Activated T-cell treated with anti-CD3 and anti-CD28 coated beads for 1 hour (primary cell): ENCODE data around the gene FAM177A1.
"Not testable (repeated sequence)": the region's sequence is repeated elsewhere in the genome, so short reads cannot be mapped to it uniquely, and the experiment has no call there.

Source experiments
- DNase-seq: peaks from one replicate; pipeline ENCODE4 v3.0.0-alpha.2; 2020; ENCODE audit warnings: low read depth

Gene FAM177A1

DNA sequence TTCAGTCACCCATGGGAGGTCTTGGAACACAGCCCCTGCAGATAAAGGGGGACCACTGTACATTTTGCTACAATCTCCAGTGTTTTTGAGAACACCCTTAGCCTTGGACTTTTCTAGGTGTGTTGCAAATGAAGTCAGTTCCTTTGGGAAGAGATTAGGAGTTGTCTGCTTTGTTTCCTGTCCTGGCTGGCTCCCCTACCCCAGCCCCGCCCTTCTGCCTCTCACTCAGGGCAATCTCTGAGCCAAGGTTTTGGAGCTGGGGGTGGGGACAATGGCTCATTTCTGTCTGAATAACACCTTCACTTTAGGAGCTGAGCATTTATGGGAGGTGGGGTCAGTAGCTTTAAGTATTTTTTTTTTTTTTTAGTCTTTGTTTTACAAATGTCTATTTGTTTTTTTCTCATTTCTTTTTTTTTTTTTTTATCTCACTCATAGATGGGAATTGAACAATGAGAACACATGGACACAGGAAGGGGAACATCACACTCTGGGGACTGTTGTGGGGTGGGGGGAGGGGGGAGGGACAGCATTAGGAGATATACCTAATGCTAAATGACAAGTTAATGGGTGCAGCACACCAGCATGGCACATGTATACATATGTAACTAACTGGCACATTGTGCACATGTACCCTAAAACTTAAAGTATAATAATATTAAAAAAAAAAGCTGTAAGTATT lies 15.2 kb downstream of the FAM177A1 start:
- not testable (repeated sequence) for DNase-seq

DNA sequence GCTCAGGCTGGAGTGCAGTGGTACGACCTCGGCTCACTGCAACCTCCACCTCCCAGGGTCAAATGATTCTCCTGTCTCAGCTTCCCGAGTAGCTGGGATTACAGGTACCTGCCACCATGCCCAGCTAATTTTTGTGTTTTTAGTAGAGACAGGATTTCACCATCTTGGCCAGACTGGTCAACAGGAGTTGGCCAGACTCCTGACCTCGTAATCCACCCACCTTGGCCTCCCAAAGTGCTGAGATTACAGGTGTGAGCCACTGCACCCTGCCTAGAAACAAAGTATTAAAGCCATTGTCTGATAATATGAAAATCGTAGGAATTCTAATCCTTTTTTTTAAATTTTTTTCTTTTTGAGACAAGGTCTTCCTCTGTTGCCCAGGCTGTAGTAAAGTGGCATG lies 19.7 kb downstream of the FAM177A1 start:
- not testable (repeated sequence) for DNase-seq

DNA sequence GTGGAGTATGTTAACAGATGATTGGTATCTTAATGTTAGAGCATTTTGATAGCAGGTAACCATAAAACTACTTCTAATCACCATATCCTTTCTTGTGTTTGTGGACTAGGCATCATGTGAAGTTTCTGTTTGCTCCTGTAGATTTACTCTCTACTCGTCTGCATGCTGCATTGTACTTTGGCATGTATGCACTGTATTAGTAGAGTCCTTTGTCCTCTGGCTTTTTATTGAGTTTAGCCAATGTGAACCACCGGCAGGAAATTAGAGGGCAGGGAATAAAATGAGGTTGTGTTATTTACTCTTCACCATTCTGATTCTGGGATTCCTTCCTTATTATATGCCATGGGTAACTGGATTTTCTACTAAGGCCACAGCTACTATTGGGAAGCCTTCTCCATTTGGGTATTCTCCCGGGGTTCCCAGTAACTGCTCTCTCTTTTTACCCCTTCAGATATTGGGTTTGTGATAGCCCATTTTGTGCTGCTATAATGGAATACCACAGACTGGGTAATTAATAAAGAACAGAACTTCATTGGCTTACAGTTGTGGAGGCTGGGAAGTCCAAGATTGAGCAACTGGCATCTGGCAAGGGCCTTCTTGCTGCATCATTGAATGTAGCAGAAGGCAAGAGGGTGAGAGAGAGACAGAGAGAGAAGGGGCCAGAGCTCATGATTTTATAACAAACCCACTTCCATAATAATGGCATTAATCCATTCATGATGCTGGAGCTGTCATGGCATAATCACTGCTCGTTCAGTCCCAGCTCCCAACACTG lies 22.4 kb downstream of the FAM177A1 start:
- no peak for DNase-seq

GRCh38 chr14:35072226-35072625 lies 26.2 kb downstream of the FAM177A1 start:
- DNase-seq: no peak

- no peak for DNase-seq
Observed at GRCh38 chr14:35073486-35073885, 27.4 kb downstream of the FAM177A1 start.

GRCh38 chr14:35078082-35078481 lies 32.0 kb downstream of the FAM177A1 start:
- DNase-seq: no peak

DNA sequence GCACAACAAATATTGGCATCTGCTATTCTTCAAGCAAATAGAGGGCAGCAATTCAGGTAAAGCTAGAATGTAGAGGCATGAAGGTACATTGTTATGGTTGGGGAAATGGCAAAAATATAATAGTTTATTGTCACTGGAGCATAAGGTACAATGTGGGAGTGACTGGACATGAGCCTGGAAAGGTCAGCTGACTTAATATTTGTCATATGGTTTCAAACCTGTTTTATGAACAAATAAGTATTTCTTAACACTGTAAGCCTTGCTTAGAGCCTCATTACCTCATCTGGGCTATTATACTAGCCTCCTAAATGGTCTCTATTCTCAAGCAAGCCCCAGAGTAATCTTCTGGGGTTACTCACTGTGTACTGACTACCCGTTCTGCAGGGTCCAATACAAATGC lies 33.7 kb downstream of the FAM177A1 start:
- DNase-seq: no peak

GRCh38 chr14:35083530-35084150 lies 37.6 kb downstream of the FAM177A1 start:
- DNase-seq: no peak

GRCh38 chr14:35085441-35085840 lies 39.4 kb downstream of the FAM177A1 start:
- no peak for DNase-seq

- no peak for DNase-seq
Observed at GRCh38 chr14:35088514-35088913, 42.4 kb downstream of the FAM177A1 start.

- DNase-seq: not testable (repeated sequence)
Observed at GRCh38 chr14:35094645-35095044, 48.6 kb downstream of the FAM177A1 start.

DNA sequence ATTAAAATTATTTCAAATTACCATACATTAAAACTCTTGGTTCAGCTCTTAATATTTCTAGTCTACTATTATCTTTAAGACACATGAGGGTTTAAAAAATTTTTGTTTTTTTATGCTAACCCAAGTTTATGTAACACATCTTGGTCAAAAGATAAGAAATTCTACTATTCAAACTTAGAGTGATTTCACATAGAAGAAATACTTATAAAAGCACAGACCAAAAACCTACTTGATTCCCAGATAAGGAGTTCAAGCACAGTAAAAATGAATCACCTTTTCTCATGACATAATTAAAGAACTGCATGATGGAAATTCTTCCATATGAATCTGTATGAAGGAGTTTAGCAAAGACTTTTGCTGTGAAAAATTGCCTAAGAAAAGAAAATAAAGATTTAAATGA lies 61.8 kb downstream of the FAM177A1 start:
- DNase-seq: no peak

DNA sequence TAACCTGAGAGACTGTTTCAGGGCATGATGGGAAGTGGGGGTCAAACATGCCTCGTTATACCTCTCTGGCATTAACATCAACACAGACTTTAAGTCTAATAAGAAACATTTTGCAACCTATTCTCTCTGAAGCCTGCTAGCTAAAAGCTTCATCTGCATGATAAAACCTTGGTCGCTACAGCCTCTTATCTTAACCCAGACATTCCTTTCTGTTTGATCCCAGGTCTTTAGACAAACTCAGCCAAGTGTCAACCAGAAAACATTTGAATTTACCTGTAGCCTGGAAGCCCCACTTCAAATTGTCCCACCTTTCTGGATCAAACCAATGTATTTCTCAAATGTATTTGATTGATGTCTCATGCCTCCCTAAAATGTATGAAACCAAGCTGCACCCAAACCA lies 66.6 kb downstream of the FAM177A1 start:
- DNase-seq: no peak

GRCh38 chr14:35113308-35113950 lies 67.4 kb downstream of the FAM177A1 start:
- DNase-seq: no peak

- no peak for DNase-seq
Observed at GRCh38 chr14:35114036-35114435, 68.0 kb downstream of the FAM177A1 start.

GRCh38 chr14:35116242-35116641 lies 70.2 kb downstream of the FAM177A1 start:
- no peak for DNase-seq

DNA sequence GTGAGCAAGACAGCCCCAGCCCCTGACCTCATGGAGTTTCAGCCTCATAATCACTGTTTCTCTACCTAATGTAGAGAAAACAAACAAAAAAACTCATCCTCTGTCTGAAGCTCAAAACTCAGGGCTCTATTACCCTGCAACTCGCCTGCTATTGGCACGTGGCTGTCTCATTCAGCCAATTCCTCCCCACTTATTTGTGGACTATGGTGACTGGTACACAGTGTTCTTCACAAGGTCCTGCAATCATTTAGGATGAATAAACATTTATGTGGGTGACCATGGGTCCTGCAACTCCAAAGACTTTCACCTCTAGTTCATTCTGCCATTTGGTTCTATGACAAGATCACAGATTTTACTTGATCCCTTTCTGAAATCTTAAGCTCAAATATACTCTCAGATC lies 71.0 kb downstream of the FAM177A1 start:
- DNase-seq: no peak

DNA sequence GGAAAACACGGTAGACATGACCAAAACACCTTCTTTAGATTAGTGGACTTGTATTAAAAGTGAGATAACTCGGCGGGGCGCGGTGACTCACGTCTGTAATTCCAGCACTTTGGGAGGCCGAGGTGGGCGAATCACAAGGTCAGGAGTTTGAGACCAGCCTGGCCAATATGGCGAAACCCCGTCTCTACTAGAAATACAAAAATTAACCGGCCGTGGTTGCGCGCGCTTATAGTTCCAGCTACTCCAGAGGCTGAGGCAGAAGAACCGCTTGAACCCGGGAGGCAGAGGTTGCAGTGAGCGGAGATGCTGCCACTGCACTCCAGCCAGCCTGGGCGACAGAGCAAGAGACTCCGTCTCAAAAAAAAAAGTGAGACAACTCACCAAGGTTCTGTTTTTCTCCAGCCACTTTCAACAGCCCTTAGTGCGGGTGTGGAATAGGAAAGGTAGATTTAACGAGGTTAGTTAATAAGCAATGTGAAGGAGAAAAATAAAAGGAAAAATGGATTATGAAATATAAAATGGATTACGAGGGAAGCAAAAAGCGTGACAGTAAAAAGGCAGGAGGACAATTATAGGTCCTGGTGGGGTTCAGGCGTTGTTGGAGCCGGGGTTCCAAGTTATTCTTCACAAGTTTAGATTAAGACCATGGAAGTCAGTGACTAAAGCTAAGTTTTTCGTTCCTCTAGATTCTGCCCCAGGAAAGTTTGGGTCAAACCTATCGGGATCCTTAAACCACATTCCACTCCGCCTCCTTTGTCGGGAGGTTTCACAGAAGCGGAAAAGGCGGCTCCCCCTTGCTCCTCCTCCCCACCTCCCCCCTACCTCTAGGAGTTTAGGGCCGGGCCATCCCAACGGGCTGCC lies 75.2 kb downstream of the FAM177A1 start:
- no peak for DNase-seq

- DNase-seq: peak; percentile 72
Observed at GRCh38 chr14:35121887-35122695, 76.0 kb downstream of the FAM177A1 start, which contains the start of the genes PPP2R3C and PRORP. TSS of gene PPP2R3C (minus strand) at chr14:35121990. CDS start at chr14:35121959, 31 bp downstream. TSS of gene PRORP (plus strand) at chr14:35122552. CDS start at chr14:35123246, 694 bp downstream.

DNA sequence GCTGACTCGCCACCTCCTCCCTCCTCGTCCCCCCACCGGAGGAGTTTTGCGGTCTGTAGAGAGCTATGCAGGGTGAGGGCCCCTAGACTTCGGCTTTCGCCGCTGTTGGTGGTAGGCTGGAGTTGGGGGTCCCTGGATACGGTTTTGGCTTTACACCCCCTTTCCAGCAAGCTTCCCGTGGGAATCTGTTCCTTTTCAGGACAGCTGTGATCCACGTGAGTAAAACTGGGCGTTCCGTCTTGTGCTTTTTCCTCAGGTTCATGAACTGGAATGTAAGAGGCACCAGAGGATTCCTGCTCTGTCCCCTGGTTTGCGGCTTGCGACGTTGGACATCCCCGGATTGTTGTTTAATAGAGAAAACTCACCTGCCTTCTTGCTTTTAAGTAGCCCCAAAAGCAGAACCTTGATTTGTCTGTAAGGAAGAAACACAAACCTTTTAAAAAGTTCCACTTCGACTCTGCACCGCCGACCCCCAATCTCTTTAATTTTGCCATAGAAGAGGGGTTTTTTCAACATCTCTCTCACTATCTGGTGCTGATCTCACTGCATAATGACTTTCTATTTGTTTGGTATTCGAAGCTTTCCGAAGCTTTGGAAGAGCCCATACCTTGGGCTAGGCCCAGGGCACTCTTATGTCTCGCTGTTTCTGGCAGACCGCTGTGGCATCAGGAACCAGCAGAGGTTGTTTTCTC lies 76.8 kb downstream of the FAM177A1 start:
- DNase-seq: no peak
